ENCODE measurements around the gene OR2T1. TPM values are rescaled to one million over a fixed set of nuclear protein-coding genes. Genes with fewer than 3 reads are reported as not detected.
"Not testable (repeated sequence)": the region's sequence is repeated elsewhere in the genome, so short reads cannot be mapped to it uniquely, and the experiment has no call there.

The OR2T1 gene
- total and polyA plus RNA-seq, 11 donors, result not detected

DNA sequence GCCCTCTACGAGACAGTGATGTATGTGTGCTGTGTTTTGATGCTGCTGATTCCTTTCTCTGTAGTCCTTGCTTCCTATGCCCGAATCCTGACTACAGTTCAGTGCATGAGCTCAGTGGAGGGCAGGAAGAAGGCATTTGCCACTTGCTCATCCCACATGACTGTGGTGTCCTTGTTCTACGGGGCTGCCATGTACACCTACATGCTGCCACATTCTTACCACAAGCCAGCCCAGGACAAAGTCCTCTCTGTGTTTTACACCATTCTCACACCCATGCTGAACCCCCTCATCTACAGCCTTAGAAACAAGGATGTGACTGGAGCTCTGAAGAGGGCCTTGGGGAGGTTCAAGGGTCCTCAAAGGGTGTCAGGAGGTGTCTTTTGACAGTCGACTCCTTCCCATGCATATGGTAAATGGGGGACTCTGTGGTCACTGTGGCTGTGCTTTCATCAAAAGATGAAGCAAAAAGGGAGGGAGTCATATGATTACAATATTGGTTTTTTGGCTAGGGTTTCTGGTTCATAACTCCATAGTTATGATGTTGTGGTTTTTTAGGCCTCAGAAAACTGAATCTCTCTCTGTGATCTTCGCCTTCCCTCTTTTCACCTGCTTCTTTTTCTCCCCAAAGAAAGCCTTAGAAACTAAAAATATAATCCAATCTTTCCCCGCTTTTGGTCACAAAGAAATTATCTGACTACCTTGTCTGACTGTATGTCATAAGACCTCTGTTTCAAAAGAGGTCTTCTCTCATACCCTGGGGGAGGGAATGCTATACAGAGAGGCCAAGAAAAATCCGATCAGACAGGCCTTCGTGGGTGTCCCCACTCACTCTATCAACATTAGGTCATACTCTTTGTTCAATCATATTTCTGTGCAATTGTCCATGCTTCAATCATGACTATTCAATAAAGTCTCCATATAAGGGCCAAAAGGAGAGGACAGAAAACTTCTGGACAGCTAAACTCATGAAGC, 4.2 kb downstream of the OR2T1 start:
- no peak overlapping the region for H3K4me3 ChIP-seq
- ATAC-seq, result no peak
- WGBS, 4 donors, result 50 to 62% (median 57%) methylated on average over 8 of the region's 8 CpGs
- H3K9me3 ChIP-seq, result peaks cover 0 to 18% (median 2%) of the 10 kb centered on the region in 12 donors
- H3K36me3 ChIP-seq, result no peaks in the 10 kb centered on the region
- intact Hi-C loops (cut with DNase I), result no loop called here
- TF ChIP-seq POLR2A (IDR thresholded peaks at IDR 0.05), result no peak
- TF ChIP-seq, protein P1, sequence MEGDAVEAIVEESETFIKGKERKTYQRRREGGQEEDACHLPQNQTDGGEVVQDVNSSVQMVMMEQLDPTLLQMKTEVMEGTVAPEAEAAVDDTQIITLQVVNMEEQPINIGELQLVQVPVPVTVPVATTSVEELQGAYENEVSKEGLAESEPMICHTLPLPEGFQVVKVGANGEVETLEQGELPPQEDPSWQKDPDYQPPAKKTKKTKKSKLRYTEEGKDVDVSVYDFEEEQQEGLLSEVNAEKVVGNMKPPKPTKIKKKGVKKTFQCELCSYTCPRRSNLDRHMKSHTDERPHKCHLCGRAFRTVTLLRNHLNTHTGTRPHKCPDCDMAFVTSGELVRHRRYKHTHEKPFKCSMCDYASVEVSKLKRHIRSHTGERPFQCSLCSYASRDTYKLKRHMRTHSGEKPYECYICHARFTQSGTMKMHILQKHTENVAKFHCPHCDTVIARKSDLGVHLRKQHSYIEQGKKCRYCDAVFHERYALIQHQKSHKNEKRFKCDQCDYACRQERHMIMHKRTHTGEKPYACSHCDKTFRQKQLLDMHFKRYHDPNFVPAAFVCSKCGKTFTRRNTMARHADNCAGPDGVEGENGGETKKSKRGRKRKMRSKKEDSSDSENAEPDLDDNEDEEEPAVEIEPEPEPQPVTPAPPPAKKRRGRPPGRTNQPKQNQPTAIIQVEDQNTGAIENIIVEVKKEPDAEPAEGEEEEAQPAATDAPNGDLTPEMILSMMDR (IDR thresholded peaks at IDR 0.05), result no peak
- H3K4me1 ChIP-seq, result no peaks in the 10 kb centered on the region
- no peak for DNase-seq
- no peaks in the 10 kb centered on the region for H3K27me3 ChIP-seq
- no peak overlapping the region for H3K27ac ChIP-seq

DNA sequence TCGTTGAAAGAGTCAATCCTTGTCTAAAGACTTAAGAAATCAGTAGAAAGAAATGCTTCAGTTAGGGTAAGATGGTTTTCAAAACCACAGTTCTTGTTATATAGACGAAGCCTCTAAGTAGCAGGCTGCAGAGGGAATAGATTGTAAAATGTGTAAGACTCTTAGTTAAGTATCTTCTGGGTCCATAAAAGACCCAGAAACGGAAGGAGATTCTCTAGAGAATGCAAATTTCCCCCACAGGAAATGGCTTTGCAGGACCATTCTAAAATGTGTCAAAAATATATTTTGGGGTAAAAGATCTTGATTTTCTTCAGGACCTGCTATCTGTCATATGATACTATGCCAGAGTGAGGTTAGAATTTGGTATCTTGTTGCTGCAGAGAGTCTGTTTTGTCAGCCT, 13.4 kb downstream of the OR2T1 start:
- no peak for DNase-seq
- intact Hi-C loops (cut with DNase I), result no loop called here
- Histone ChIP-seq H3K4me3 (no peak overlapping the region), H3K36me3 (no peaks in the 10 kb centered on the region), H3K27me3 (no peaks in the 10 kb centered on the region), H3K27ac (no peak overlapping the region), H3K9me3 (peaks cover 0 to 13% (median 5%) of the 10 kb centered on the region in 12 donors), H3K4me1 (no peaks in the 10 kb centered on the region)
- WGBS, 4 donors, result 36 to 48% (median 42%) methylated on average over 3 of the region's 3 CpGs
- ATAC-seq, result no peak
- TF ChIP-seq POLR2A (IDR thresholded peaks at IDR 0.05), result no peak
- TF ChIP-seq, protein P1 (IDR thresholded peaks at IDR 0.05), result no peak

DNA sequence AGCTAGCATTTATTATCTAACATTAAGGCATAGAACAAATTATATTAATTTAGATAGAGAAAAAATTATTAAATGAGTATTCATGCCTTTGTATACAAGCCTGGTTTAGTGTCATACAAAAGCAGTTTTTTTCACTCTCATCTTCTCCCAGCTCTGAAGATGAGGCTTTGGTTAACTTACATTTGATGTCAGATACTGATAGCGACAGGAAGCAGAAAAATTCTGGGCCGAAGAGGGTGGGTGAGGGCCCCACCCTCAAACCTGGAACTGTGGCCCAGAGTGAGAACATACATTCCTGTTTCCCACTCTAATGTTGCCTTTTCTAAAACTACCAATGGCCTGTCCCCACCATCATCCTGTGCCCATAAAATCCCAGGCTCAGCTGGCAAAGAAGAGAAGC, 15.0 kb downstream of the OR2T1 start:
- Histone ChIP-seq H3K27ac (no peak overlapping the region), H3K27me3 (no peaks in the 10 kb centered on the region), H3K36me3 (no peaks in the 10 kb centered on the region), H3K9me3 (peaks cover 0 to 21% (median 10%) of the 10 kb centered on the region in 12 donors), H3K4me3 (no peak overlapping the region), H3K4me1 (no peaks in the 10 kb centered on the region)
- 53 to 77% (median 62%) methylated on average over 2 of the region's 2 CpGs for WGBS, 4 donors
- DNase-seq, result no peak
- TF ChIP-seq, protein P1 (IDR thresholded peaks at IDR 0.05), result no peak
- no peak for TF ChIP-seq POLR2A (IDR thresholded peaks at IDR 0.05)
- ATAC-seq, result no peak
- intact Hi-C loops (cut with DNase I), result no loop called here

DNA sequence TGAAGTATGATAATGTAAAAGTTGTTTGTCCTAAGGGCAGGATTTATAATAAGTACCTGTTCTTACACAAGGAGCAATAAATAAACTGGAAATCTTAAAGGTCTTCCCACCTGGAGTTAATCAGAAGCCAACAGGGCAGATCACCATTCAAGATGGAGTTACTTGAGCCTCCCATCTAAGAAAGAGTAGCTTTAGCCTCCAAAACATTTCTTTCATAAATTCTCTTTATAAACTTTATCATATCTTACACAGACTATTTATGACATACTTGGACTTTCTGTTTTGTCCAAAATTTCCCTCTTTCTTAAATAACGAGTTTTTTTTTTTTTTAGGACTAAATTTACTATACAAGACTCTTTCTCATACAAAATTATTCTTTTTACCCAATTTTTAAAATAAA, 18.5 kb downstream of the OR2T1 start:
- ATAC-seq (no peak), DNase-seq (no peak)
- Histone ChIP-seq H3K27ac (no peak overlapping the region), H3K27me3 (no peaks in the 10 kb centered on the region), H3K4me3 (no peak overlapping the region), H3K4me1 (no peaks in the 10 kb centered on the region), H3K9me3 (peaks cover 0 to 23% (median 10%) of the 10 kb centered on the region in 12 donors), H3K36me3 (no peaks in the 10 kb centered on the region)
- WGBS, 4 donors, result 6 to 9% (median 8%) methylated on average over 1 of the region's 1 CpG
- TF ChIP-seq, protein P1 (IDR thresholded peaks at IDR 0.05), result no peak
- no peak for TF ChIP-seq POLR2A (IDR thresholded peaks at IDR 0.05)
- intact Hi-C loops (cut with DNase I), result no loop called here

DNA sequence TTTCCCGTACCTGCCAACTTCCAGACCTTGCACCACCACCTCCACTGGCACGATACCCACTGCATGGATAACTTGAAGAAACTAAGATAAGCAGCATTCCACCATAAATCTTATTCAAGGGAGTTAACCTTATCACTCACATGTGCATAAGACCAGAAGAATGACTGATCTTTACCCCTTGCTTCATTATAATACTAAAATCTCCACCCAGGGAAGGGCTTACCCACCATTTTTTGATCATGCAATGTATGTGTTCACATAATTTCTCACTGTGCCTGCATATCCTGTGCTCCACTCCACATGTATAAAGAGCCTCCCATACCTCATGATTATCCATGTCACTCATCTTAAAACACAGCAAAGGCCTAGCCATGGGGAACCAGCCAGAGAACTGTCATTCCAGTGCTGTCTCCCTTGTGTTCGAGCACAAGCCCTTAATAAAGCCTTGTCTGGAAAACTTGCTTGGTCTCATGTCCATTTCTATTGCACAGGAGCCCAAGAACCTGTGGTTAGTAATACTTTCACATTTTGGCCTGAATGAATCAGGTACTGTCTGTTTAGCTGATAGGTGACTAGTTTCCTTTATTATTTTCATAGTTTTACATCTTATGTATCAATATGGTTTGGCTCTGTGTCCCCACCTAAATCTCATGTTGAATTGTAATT, 24.8 kb downstream of the OR2T1 start:
- H3K27me3 ChIP-seq; H3K9me3 ChIP-seq; H3K4me1 ChIP-seq; H3K36me3 ChIP-seq; ATAC-seq; intact Hi-C loops (cut with DNase I); DNase-seq; H3K27ac ChIP-seq; H3K4me3 ChIP-seq: not testable (repeated sequence)
- 45 to 57% (median 50%) methylated on average over 3 of the region's 3 CpGs for WGBS, 4 donors

DNA sequence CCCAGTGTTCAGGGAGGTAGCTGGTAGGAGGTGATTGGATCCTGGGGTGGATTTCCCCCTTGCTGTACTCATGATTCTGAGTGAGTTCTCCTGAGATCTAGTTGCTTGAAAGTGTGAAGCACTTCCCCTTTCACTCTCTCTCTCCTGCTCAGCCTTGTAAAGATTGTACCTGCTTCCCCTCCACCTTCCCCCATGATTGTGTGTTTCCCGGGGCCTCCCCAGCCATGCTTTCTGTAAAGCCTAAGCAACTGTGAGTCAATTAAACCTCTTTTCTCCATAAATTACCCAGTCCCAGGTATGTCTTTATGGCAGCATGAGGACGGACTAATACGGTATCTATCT, 25.3 kb downstream of the OR2T1 start:
- H3K36me3 ChIP-seq; ATAC-seq; DNase-seq; H3K9me3 ChIP-seq; H3K4me3 ChIP-seq; intact Hi-C loops (cut with DNase I); H3K27me3 ChIP-seq; H3K27ac ChIP-seq; H3K4me1 ChIP-seq: not testable (repeated sequence)
- WGBS, 4 donors, result 68 to 83% (median 81%) methylated on average over 3 of the region's 3 CpGs

DNA sequence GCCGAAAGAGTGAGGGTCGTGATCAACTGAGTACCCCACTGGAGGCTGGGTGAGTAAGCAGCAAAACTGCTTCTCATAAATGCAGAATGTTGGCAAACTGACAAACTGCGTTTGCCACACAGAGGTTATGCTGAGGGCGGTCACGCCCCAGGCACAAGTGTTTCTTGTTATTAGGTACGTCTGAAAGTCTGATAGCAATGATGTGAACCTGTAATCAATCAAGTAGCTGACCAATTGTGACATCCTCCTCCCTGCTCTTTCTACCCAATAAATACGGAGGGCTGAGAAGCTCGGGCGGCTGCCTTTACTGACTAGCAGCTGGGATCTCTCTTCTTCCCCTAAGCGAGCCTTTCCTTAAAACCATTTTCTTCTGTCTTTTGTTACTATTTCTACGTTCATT, 28.8 kb downstream of the OR2T1 start:
- H3K4me1 ChIP-seq; H3K9me3 ChIP-seq; H3K4me3 ChIP-seq; ATAC-seq; H3K27me3 ChIP-seq; DNase-seq; intact Hi-C loops (cut with DNase I); H3K36me3 ChIP-seq; H3K27ac ChIP-seq: not testable (repeated sequence)
- WGBS, 4 donors, result 64 to 69% (median 67%) methylated on average over 11 of the region's 11 CpGs
